GM19023 (cell line): ENCODE measurements around the gene SMAD7.

Experiments
- ATAC-seq: cut with Tn5 transposase; IDR thresholded peaks from one replicate; pipeline ENCODE4 v1.9.1; 2021; ENCODE audit warnings: mild to moderate bottlenecking, moderate library complexity; ENCODE audit not compliant: unreplicated experiment

The SMAD7 gene

DNA sequence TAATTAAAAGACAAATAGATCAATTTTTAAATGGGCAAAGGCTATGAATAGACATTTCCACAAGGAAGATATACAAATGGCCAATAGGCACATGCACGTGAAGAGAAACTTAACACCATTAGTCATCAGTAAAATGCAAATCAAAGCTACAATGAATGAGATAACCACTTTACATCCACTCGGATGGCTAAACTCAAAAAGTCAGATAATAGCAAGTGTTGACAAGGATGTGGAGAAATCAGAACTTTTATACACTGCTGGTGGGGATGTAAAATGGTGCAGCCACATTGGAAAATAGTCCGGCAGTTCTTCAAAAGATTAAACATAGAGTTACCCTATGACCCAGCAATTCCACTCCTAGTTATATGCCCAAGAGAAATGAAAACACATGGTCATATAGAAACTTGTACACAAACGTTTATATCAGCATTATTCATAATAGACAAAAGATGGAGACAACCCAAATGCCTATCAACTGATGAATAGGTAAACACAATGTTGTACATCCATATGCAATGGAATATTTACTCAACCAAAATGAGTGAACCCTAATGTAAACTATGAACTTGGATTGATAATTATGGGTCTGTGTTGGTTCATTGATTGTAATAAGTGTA is 51.1 kb downstream of the SMAD7 start:
- ATAC-seq, result no peak

DNA sequence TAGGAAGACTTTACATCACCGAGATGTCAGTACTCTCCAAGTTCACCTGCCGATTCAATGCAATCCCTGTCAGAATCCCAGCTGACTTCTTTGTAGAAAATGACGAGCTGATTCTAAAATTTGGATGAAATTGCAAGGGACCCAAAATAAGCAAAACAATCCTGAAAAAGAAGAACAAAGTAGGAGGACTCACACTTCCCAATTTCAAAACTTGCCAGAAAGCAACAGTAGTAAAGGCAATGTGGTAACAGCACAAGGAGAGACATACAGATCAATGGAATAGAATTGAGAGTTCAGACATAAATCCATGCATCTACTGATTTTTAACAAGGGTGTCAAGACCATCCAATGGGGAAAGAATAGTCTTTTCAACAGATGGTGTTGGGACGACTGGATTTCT is 52.2 kb downstream of the SMAD7 start:
- no peak for ATAC-seq

DNA sequence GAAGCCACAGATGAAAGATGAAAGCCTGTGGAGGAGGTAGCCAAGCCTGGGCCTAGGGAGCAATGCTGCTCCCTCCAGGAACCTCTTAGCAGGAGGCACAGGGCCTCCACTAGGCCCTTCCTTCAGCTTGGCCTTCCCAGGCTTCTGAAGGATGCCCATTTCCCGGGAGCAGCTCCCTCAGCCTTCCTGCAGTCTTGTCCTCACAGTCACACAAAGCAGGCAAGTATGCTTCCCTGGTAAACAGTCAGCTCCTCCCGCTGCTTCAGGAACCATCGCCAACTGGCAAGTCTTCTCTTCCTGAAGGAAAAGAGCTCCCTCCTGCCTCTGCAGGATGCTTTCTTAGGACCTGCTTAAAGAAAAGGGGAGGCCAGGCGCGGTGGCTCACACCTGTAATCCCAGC is 53.2 kb downstream of the SMAD7 start:
- ATAC-seq, result no peak

- ATAC-seq, result peak; percentile 52
Measured at GRCh38 chr18:48896875-48897511, 53.8 kb downstream of the SMAD7 start.

- ATAC-seq, result no peak
Measured at GRCh38 chr18:48896326-48896874, 54.4 kb downstream of the SMAD7 start.

DNA sequence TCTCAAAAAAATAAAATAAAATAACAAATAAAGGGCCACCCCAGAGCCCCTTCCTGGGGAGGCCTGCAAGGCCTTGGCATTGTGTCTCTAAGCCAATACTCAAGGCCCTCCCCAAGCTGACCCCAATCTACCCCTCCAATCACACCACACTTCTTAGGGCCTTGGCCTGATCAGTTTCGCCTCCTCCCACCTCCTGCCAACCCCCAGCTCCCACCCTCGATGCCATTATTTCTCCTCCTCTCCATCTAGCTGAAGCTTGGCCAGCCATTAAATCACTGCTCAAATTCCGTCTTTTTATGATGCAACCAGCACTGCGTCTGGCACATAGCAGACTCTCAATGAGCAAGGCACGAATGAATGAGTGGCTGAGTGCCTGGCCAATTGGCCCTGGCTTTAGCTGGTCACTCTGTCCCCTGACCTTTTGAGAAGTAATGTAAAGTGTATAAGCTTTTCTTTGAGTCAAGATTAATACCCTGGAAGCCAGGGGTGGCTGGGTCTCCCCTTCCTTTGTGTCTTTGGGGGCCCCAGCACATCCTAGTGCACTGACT is 55.9 kb downstream of the SMAD7 start:
- ATAC-seq, result no peak

- ATAC-seq, result no peak
Measured at GRCh38 chr18:48893608-48894600, 56.9 kb downstream of the SMAD7 start.

DNA sequence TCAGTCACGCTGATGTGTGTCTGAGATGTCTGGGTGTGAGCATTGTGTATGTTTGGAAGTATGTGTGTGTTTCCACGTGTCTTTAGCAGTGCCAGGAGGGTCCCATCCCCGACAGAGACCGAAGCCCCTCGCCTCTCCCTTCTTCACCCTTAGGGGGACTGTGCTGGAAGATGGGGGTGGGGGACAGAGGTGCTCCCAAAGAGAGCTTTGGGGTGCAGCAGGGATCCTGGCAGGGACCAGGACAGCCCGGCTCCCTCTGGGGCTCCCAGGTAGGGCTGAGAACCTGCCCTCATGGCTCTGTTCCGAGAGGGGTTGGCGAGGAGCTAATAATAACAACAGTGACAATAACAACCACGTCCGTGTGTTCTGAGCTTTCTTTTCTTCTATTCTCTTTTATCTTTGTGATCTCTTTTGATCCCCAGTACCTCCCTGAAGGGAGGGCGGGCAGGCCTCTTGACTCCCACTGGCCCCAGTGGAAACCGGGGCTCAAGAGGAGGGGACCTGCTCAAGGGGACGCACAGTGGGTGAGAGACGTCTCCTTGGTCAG is 57.6 kb downstream of the SMAD7 start:
- no peak for ATAC-seq

DNA sequence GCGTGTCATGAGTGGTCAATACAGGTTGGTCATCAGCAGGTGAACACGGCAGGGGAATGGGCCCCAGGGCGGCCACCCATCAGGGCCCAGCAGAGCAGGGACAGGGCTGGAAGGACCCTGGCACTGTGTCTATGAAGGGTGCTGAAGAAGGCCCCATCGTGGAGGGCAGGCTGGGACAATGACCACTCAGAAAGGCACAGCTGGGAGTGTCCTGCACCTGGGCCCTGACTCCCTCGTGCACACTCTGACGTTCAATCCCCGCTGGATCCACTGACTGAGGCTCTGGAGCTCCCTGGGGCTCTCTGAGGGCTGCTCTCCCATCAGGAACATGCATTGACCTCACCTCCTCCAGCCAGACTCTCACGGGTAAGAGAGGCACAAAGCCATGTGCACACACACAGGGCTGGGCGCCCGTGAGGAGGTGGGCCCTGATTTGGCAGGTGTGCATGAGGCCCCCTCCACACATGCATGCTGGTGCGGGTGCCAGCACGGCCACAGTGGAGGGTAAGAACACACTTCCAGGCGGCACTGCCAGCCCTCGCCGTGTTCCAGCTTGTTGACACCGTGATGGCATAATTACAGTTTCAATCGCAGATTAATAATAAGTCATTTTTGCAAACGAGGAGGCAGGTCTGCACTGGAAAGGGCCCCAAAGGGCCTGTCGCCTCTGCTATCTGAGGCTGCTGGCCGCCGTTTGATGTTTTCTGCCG is 58.5 kb downstream of the SMAD7 start:
- no peak for ATAC-seq

DNA sequence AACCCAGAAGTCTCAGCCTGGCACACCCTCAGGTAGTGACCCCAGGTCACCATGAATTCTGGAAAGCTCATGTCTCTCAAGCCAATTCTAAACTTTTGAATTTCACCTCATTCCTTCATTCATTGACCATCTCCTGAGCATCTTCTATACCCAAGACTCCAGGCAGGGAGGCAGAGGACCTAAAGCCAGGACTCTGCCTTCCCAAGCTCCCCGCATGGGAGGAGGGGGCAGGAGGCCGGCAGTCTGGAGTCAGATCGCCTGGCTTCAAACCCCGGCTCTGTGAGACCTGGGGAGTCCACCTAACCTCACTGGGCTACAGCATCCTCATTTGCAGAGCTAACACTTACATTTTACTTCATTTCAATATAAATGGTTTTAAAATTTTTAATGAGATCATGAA is 59.0 kb downstream of the SMAD7 start:
- no peak for ATAC-seq

DNA sequence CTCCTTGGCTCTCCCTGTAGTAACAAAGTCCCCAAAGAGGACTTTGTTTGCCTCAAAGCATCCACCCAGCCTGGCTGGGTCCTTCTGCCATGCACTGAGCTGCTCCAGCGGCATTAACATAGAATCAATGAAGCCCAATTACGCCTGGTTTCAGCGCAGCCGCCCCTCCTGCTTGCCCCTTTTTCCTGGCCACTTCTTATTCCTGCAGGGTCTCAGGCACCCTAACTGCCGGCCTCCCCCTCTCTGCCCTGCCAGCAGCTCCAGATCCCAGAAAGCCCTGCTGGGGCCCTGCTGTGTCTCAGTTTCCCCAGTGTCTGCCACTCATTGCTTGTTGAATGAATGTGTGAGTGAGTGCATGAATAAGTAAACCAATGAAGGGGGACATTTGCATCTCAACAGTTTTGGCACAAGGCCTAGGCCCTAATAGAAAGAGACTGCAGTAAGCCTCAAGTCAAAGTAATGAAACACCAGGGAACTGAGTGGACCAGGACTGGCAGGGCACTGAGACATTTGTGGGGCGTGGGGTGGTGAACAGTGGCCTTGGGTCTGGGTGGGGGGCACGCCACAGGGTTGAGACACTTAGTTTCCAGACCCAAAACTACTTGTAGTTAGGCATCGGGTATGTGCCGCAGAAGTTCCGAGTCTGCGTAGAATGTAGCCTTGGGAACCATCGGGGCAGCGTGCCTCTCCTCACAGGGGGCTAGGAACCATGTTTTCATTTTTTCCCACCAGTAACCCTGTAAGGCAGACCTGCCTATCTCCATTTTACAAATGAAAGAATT is 60.6 kb downstream of the SMAD7 start:
- ATAC-seq, result no peak

DNA sequence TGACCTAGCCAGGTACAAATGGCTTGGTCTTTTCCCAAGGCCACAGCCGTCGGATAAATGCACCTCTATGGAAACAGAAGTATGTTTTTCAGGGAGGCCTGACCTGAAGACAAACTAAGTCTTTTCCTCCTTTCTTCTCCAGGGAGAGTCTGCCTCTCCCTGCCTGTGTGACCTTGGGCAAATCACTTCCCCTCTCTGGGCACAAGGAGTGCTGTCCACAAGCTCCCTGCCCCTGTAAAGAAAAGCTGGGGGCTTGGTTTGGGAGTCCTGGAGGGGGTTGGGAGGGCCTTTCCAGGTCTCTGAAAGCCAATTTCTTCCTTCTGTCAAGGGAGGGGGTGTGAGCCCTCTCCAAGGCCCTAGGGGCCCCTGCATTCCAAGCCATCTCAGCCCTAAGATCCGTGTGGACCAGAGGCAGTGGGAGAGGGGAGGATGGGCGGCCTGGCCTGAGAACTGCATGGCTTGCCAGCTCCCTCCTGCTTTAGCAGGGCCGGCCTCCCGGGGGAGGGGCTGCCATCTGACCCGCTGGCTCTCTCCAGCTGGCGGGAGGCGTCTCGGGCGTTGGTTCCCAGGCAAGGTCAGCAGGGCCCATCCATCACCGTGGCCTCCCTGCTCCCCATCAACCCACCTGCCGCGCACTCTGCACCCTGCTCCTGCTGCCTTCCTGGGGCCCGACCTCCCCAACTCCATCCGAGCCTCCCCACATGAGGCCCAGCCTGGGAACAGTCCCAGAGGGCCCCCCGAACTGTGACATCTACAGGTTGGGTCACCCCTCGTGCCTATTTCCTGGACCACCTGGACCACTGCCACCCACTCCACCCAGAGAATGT is 61.4 kb downstream of the SMAD7 start:
- ATAC-seq, result no peak

GRCh38 chr18:48888773-48889080 is 62.0 kb downstream of the SMAD7 start:
- no peak for ATAC-seq

GRCh38 chr18:48887905-48888772 is 62.6 kb downstream of the SMAD7 start:
- ATAC-seq, result no peak

- ATAC-seq, result no peak
Measured at GRCh38 chr18:48887294-48887904, 63.4 kb downstream of the SMAD7 start.

DNA sequence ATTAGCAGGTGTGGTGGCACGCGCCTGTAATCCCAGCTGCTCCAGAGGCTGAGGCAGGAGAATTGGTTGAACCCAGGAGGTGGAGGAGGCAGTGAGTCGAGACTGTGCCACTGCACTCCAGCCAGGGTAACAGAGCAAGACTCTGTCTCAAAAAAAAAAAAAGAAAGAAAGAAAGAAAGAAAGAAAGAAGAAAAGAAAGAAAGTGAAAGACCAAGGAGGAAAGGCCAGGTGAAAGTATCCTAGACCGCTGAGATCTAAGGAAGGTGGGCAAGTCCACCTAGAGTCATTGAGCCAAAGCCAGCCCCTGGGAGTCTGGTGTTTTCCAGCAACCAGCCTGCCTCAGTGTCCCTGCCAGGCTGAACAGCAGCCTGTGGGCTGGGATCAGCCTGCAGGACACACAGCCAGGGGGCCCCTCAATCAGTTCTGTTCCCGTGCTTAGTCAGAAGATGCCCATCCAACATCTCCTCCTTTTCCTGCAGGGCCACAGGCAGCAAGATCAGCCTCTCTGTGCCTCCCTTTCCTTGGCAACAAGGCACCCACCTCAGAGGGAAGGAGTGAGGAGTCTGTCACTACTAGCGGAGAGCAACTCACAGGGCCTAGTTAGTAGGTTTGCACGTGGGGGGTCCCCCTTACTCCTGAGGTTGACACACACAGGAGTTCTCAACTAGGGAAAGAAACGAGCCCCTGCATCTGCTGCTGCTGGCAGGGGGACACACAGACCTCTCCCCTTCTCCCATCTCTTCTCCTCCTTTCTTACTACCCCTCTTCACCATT is 64.1 kb downstream of the SMAD7 start:
- ATAC-seq, result no peak
